Transverse colon (tissue), 4 donors: ENCODE results near the gene TGM3.

ENCODE experiments used
- POLR2AphosphoS5 ChIP-seq, 3 donors: sonication (generic); formaldehyde crosslinking; IDR thresholded peaks; one replicate each; pipeline ENCODE4 v1.6.1; 2016; ENCODE audit warnings: antibody characterized with exemption in 3 of 3
- TF ChIP-seq, protein P1 (sequence below), 5 experiments: fragments of 200-600 bp in 3 of 5; fragments of 450-650 bp in 2 of 5; sonication (generic) in 3 of 5; IDR thresholded peaks; 1 replicate in 2 of 5; 2 replicates in 3 of 5; pipeline ENCODE4 v1.5.1; 2016 to 2017; ENCODE audit warnings: antibody characterized with exemption in 5 of 5, inconsistent platforms in 3 of 5, mild to moderate bottlenecking in 2 of 5, moderate library complexity in 1 of 5

GRCh38 chr20:2315440-2315778 lies 19.6 kb downstream of the TGM3 start:
- TF ChIP-seq POLR2AphosphoS5 (IDR thresholded peaks at IDR 0.05), result no peak
- TF ChIP-seq, protein P1, sequence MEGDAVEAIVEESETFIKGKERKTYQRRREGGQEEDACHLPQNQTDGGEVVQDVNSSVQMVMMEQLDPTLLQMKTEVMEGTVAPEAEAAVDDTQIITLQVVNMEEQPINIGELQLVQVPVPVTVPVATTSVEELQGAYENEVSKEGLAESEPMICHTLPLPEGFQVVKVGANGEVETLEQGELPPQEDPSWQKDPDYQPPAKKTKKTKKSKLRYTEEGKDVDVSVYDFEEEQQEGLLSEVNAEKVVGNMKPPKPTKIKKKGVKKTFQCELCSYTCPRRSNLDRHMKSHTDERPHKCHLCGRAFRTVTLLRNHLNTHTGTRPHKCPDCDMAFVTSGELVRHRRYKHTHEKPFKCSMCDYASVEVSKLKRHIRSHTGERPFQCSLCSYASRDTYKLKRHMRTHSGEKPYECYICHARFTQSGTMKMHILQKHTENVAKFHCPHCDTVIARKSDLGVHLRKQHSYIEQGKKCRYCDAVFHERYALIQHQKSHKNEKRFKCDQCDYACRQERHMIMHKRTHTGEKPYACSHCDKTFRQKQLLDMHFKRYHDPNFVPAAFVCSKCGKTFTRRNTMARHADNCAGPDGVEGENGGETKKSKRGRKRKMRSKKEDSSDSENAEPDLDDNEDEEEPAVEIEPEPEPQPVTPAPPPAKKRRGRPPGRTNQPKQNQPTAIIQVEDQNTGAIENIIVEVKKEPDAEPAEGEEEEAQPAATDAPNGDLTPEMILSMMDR (IDR thresholded peaks at IDR 0.05), result no peak
